H1 (cell line): Measurements from ENCODE around the gene SLC6A12. TPM values are rescaled to one million over a fixed set of nuclear protein-coding genes. Genes with fewer than 3 reads are reported as not detected.
A peak's percentile ranks its signal among the peaks of the same experiment; 100 is the strongest.

ENCODE experiments used
- CTCF ChIA-PET: fragments of 300-600 bp; sonication (Branson Sonifier 250); formaldehyde crosslinking; loops from one replicate; lab custom pipeline; 2021; ENCODE audit not compliant: partially characterized antibody; lab: Charles Lee
- POLR2A ChIA-PET: fragments of 300-600 bp; sonication (Branson Sonifier 250); formaldehyde crosslinking; loops from one replicate; lab custom pipeline; 2021; ENCODE audit warnings: inconsistent platforms; ENCODE audit not compliant: partially characterized antibody; lab: Charles Lee
- DNase-seq, 2 experiments: peaks; one replicate each; pipeline versions ENCODE4 v3.0.0 to v3.0.0-alpha.2; 2010 to 2022; ENCODE audit warnings: low spot score in 2 of 2, low read depth in 1 of 2, mixed read lengths in 1 of 2
- FAIRE-seq: peaks from 2 replicates; lab custom pipeline; 2011; peaks lifted over from hg19 to GRCh38; lab: Jason Lieb, UNC
- H2AFZ ChIP-seq: 2 replicates; pipeline ENCODE4 v1.8.1; 2012; ENCODE audit warnings: low read length, inconsistent platforms
- H2AK5ac ChIP-seq: 2 replicates; pipeline ENCODE4 v1.6.1; 2013; ENCODE audit warnings: low read depth, low read length
- H2BK120ac ChIP-seq: replicated peaks from 2 replicates; pipeline ENCODE3; 2013; ENCODE audit warnings: low read depth, low read length, inconsistent platforms
- H2BK12ac ChIP-seq: 2 replicates; pipeline ENCODE4 v1.6.1; 2013; ENCODE audit warnings: low read depth, low read length
- H2BK15ac ChIP-seq: 2 replicates; pipeline ENCODE4 v1.6.1; 2013; ENCODE audit warnings: low read length
- H2BK20ac ChIP-seq: 2 replicates; pipeline ENCODE4 v1.6.1; 2013; ENCODE audit warnings: low read length
- H2BK5ac ChIP-seq: 2 replicates; pipeline ENCODE4 v1.6.1; 2013; ENCODE audit warnings: low read depth, low read length
- H3K14ac ChIP-seq: 2 replicates; pipeline ENCODE4 v1.6.1; 2013; ENCODE audit warnings: inconsistent platforms; ENCODE audit not compliant: insufficient read length
- H3K18ac ChIP-seq: 2 replicates; pipeline ENCODE4 v1.6.1; 2013; ENCODE audit warnings: low read length; ENCODE audit errors: extremely low read depth
- H3K23ac ChIP-seq: 2 replicates; pipeline ENCODE4 v1.6.1; 2013; ENCODE audit warnings: inconsistent platforms; ENCODE audit not compliant: insufficient read length
- H3K23me2 ChIP-seq: 2 replicates; pipeline ENCODE4 v1.6.1; 2013; ENCODE audit warnings: low read depth, low read length
- H3K27ac ChIP-seq: 2 replicates; pipeline ENCODE4 v1.6.1; 2011; ENCODE audit warnings: low read depth, low read length, inconsistent platforms
- H3K27me3 ChIP-seq, 4 experiments: replicated peaks in 1 of 4; 1 replicate in 1 of 4; 2 replicates in 3 of 4; pipeline versions ENCODE4 v1.6.1 to v1.8.1; 2011 to 2013; ENCODE audit warnings: low read length in 3 of 4, mild to moderate bottlenecking in 3 of 4, inconsistent platforms in 2 of 4, mixed read lengths in 2 of 4, moderate library complexity in 1 of 4; ENCODE audit not compliant: control insufficient read depth in 3 of 4, insufficient read depth in 3 of 4; ENCODE audit errors: extremely low read depth in 1 of 4
- H3K36me3 ChIP-seq, 4 experiments: 2 replicates each; pipeline versions ENCODE4 v1.6.1 to v1.8.1; 2011 to 2013; ENCODE audit warnings: mild to moderate bottlenecking in 4 of 4, low read length in 3 of 4, moderate library complexity in 2 of 4, control low read depth in 1 of 4, inconsistent platforms in 1 of 4; ENCODE audit not compliant: insufficient read depth in 4 of 4, control insufficient read depth in 2 of 4
- H3K4ac ChIP-seq: replicated peaks from 2 replicates; pipeline ENCODE3; 2013; ENCODE audit warnings: low read length, low read depth, mixed read lengths, inconsistent platforms; ENCODE audit not compliant: insufficient read length
- H3K4me1 ChIP-seq, 4 experiments: replicated peaks in 1 of 4; 1 replicate in 1 of 4; 2 replicates in 3 of 4; pipeline versions ENCODE4 v1.6.1 to v1.8.1; 2011 to 2013; ENCODE audit warnings: low read length in 3 of 4, inconsistent platforms in 2 of 4, mixed read lengths in 1 of 4; ENCODE audit not compliant: insufficient read depth in 4 of 4, control insufficient read depth in 3 of 4
- H3K4me2 ChIP-seq, 2 experiments: 2 replicates each; pipeline versions ENCODE4 v1.6.1 to v1.8.1; 2011 to 2013; ENCODE audit warnings: low read depth in 2 of 2, low read length in 2 of 2, control low read depth in 1 of 2, inconsistent platforms in 1 of 2, mild to moderate bottlenecking in 1 of 2; ENCODE audit not compliant: insufficient read depth in 1 of 2
- H3K4me3 ChIP-seq, 4 experiments: fragments of 200-600, 300-600 bp in 1 of 4; sonication (generic), shearing (Covaris generic), sonication (Bioruptor Twin) in 1 of 4; 2 replicates each; pipeline versions ENCODE4 v1.5.1 to v1.8.1; 2011 to 2016; ENCODE audit warnings: low read length in 4 of 4, low read depth in 3 of 4, control low read depth in 2 of 4, inconsistent platforms in 2 of 4, mild to moderate bottlenecking in 2 of 4, mixed read lengths in 1 of 4, moderate library complexity in 1 of 4; ENCODE audit not compliant: insufficient read depth in 2 of 4; ENCODE audit errors: extremely low read depth in 1 of 4
- H3K56ac ChIP-seq: replicated peaks from 2 replicates; pipeline ENCODE3; 2013; ENCODE audit warnings: low read depth, mild to moderate bottlenecking, mixed read lengths, low read length, inconsistent platforms; ENCODE audit not compliant: insufficient read length
- H3K79me1 ChIP-seq: 2 replicates; pipeline ENCODE4 v1.6.1; 2013; ENCODE audit warnings: low read depth, low read length, control low read depth
- H3K79me2 ChIP-seq, 2 experiments: 2 replicates each; pipeline versions ENCODE4 v1.6.1 to v1.8.1; 2012 to 2013; ENCODE audit warnings: low read length in 2 of 2, mild to moderate bottlenecking in 2 of 2, inconsistent platforms in 1 of 2; ENCODE audit not compliant: insufficient read depth in 2 of 2, control insufficient read depth in 1 of 2
- H3K9ac ChIP-seq, 4 experiments: replicated peaks in 1 of 4; 1 replicate in 1 of 4; 2 replicates in 3 of 4; pipeline versions ENCODE4 v1.6.1 to v1.8.1; 2011 to 2013; ENCODE audit warnings: low read depth in 3 of 4, low read length in 3 of 4, control low read depth in 2 of 4, mild to moderate bottlenecking in 2 of 4, moderate library complexity in 2 of 4, inconsistent platforms in 1 of 4; ENCODE audit errors: extremely low read depth in 1 of 4
- H3K9me3 ChIP-seq, 2 experiments: 2 replicates each; pipeline versions ENCODE4 v1.6.1 to v1.8.1; 2012 to 2013; ENCODE audit warnings: mild to moderate bottlenecking in 2 of 2, moderate library complexity in 2 of 2, control low read depth in 1 of 2, inconsistent platforms in 1 of 2, low read depth in 1 of 2, low read length in 1 of 2, mixed read lengths in 1 of 2; ENCODE audit not compliant: insufficient read depth in 2 of 2
- H4K20me1 ChIP-seq, 2 experiments: replicated peaks in 1 of 2; 2 replicates each; pipeline versions ENCODE3 to v1.8.1; 2011 to 2013; ENCODE audit warnings: inconsistent platforms in 2 of 2, low read length in 2 of 2, mild to moderate bottlenecking in 1 of 2; ENCODE audit not compliant: insufficient read depth in 2 of 2, control insufficient read depth in 1 of 2
- H4K5ac ChIP-seq: 2 replicates; pipeline ENCODE4 v1.6.1; 2013; ENCODE audit warnings: low read length, low read depth, mixed read lengths, inconsistent platforms; ENCODE audit not compliant: insufficient read length
- H4K8ac ChIP-seq: 2 replicates; pipeline ENCODE4 v1.8.0; 2013; ENCODE audit warnings: mild to moderate bottlenecking, moderate library complexity, low read length, inconsistent platforms; ENCODE audit not compliant: insufficient read depth; ENCODE audit errors: extremely low read depth
- H4K91ac ChIP-seq: replicated peaks from 2 replicates; pipeline ENCODE3; 2013; ENCODE audit warnings: low read length, mixed read lengths, inconsistent platforms; ENCODE audit not compliant: insufficient read length
- ASH2L ChIP-seq: fragments of 200-600, 300-600 bp; sonication (generic); IDR thresholded peaks from one replicate; pipeline ENCODE4 v1.7.1; 2017; ENCODE audit warnings: low read length
- BACH1 ChIP-seq: IDR thresholded peaks from 2 replicates; pipeline ENCODE4 v1.6.1; 2012; ENCODE audit warnings: low read length, improper control_type of control experiment
- GTF2F1 ChIP-seq: IDR thresholded peaks from 2 replicates; pipeline ENCODE4 v1.6.1; 2012; ENCODE audit warnings: low read depth, low read length, improper control_type of control experiment, borderline replicate concordance
- HDAC6 ChIP-seq: IDR thresholded peaks from one replicate; pipeline ENCODE4 v1.7.1; 2012; ENCODE audit warnings: low read depth, mild to moderate bottlenecking, inconsistent platforms, low read length, moderate library complexity
- MAX ChIP-seq: IDR thresholded peaks from 2 replicates; pipeline ENCODE4 v1.6.1; 2012; ENCODE audit warnings: inconsistent platforms
- POLR2A ChIP-seq, 2 experiments: IDR thresholded peaks; 1 replicate in 1 of 2; 2 replicates in 1 of 2; pipeline ENCODE4 v1.6.1; 2011; ENCODE audit warnings: low read depth in 2 of 2, low read length in 2 of 2, mild to moderate bottlenecking in 2 of 2; ENCODE audit errors: control extremely low read depth in 1 of 2
- RAD21 ChIP-seq, 2 experiments: IDR thresholded peaks in 1 of 2; conservative IDR thresholded peaks in 1 of 2; 2 replicates each; pipeline ENCODE4 v1.6.1; 2011; ENCODE audit warnings: low read depth in 2 of 2, low read length in 2 of 2, improper control_type of control experiment in 1 of 2, inconsistent platforms in 1 of 2, mild to moderate bottlenecking in 1 of 2, moderate library complexity in 1 of 2
- RFX5 ChIP-seq: IDR thresholded peaks from 2 replicates; pipeline ENCODE4 v1.6.1; 2011; ENCODE audit warnings: low read depth, low read length, improper control_type of control experiment, borderline replicate concordance
- RNF2 ChIP-seq: fragments of 200-900, 300-1000 bp; sonication (generic); IDR thresholded peaks from 2 replicates; pipeline ENCODE4 v1.7.1; 2016; ENCODE audit warnings: borderline replicate concordance, low read depth, mild to moderate bottlenecking, antibody characterized with exemption, low read length; ENCODE audit not compliant: poor library complexity, severe bottlenecking; ENCODE audit errors: missing control alignments
- SIN3A ChIP-seq, 2 experiments: IDR thresholded peaks in 1 of 2; conservative IDR thresholded peaks in 1 of 2; 2 replicates each; pipeline ENCODE4 v1.6.1; 2011 to 2012; ENCODE audit warnings: low read length in 2 of 2, improper control_type of control experiment in 1 of 2, low read depth in 1 of 2, mild to moderate bottlenecking in 1 of 2
- WGBS, 2 experiments: shearing (Covaris generic) in 1 of 2; methylation state at CpG; one replicate each; pipeline versions ENCODE4 v1.1.6 to v1.1.7; 2013 to 2015; ENCODE audit warnings: low lambda C conversion rate in 2 of 2, mixed read lengths in 2 of 2, inconsistent platforms in 1 of 2, low coverage in 1 of 2, missing lambda C conversion rate in 1 of 2; ENCODE audit not compliant: insufficient replicate concordance in 2 of 2, insufficient coverage in 1 of 2, insufficient read length in 1 of 2; ENCODE audit errors: extremely low coverage in 1 of 2, missing lambda C conversion rate in 1 of 2; 5-methylcytosine and 5-hydroxymethylcytosine counted together
- polyA plus RNA-seq, 7 experiments: library from polyadenylated mRNA; depleted of rRNA in 3 of 7; stranded (reverse) in 5 of 7; unstranded in 2 of 7; fragments of >200 nt in 5 of 7; fragments of 200-250 nt in 2 of 7; gene quantifications; 1 replicate in 5 of 7; 2 replicates in 1 of 7; 4 replicates in 1 of 7; pipeline versions ENCODE4 v1.2.1 to v1.2.3, GENCODE V29; 2011 to 2013; ENCODE audit warnings: missing spikeins in 2 of 7, mixed read lengths in 2 of 7
- total RNA-seq: library from RNA; stranded (reverse); fragmentation: NEBNext Ultra II Directional; extraction: Animal tissue kit (Norgen Biotek cat#: 25700); gene quantifications from 2 replicates; pipeline ENCODE4 v1.2.1, GENCODE V29; 2021

The SLC6A12 gene
- total and polyA plus RNA-seq, 2 of the 8 experiments (the other 6 are each of a cell fraction or from before 2014, with no cell fraction given), result 0.70 to 1.1 TPM

- no peak overlapping the region for H4K91ac ChIP-seq
- H2BK5ac ChIP-seq, result no peak overlapping the region
- H3K9ac ChIP-seq, result no peak overlapping the region
- no peaks in the 10 kb centered on the region for H3K9me3 ChIP-seq
- no peaks in the 10 kb centered on the region for H3K27me3 ChIP-seq
- no peak overlapping the region for H3K27ac ChIP-seq
- 15% methylated on average over 11 of the region's 11 CpGs; no CpG with 5 or more reads in 1 of the 2 experiments for WGBS, 2 experiments
- H4K20me1 ChIP-seq, result no peaks in the 10 kb centered on the region
- DNase-seq (peak; percentile 70 to 89), FAIRE-seq (peak; percentile 7)
- no peaks in the 10 kb centered on the region for H3K79me2 ChIP-seq
- no peak overlapping the region for H3K4ac ChIP-seq
- H3K4me2 ChIP-seq, result peak overlapping the region in 1 of 2 experiments; percentile 53; a peak in 2 of 4 replicates
- H2BK15ac ChIP-seq, result peak overlapping the region; percentile 76; the same call in 1 of the 2 replicates
- no peaks in the 10 kb centered on the region for H3K36me3 ChIP-seq
- H3K23me2 ChIP-seq, result no peaks in the 10 kb centered on the region
- no peak overlapping the region for H4K8ac ChIP-seq
- H3K4me3 ChIP-seq, result peak overlapping the region in 1 of 4 experiments; percentile 29; a peak in 1 of 8 replicates
- H3K79me1 ChIP-seq, result no peaks in the 10 kb centered on the region
- H4K5ac ChIP-seq, result no peak overlapping the region
- H3K56ac ChIP-seq, result no peak overlapping the region
- ChIA-PET POLR2A (interaction anchor here (1.0 to 1.9 kb wide), 5 partner anchors 9 to 36 kb away, joined by 3 to 9 read pairs (median 6); no protein-coding TSS in a partner anchor), CTCF (interaction anchor here (0.7 to 8.0 kb wide), 35 partner anchors 8 to 466 kb away, joined by 3 to 51 read pairs (median 5); partner anchors contain the start of gene SLC6A12)
- H2BK12ac ChIP-seq, result peak overlapping the region; percentile 29; the same call in 1 of the 2 replicates
- H2BK120ac ChIP-seq, result no peak overlapping the region
- no peak overlapping the region for H2AFZ ChIP-seq
- no peak overlapping the region for H3K23ac ChIP-seq
- H3K18ac ChIP-seq, result peak overlapping the region; percentile 34; the same call in 1 of the 2 replicates
- H3K4me1 ChIP-seq, result peaks cover 0 to 11% (median 2%) of the 10 kb centered on the region in 4 experiments; a peak in 5 of 7 replicates
- no peak overlapping the region for H2AK5ac ChIP-seq
- no peak overlapping the region for H3K14ac ChIP-seq
- H2BK20ac ChIP-seq, result no peak overlapping the region
- no peak for TF ChIP-seq HDAC6
- no peak for TF ChIP-seq RNF2
- TF ChIP-seq ASH2L, result peak; percentile 33
- TF ChIP-seq POLR2A (IDR thresholded peaks at IDR 0.05; ENCODE audit: control extremely low read depth in 1 of 2, low read depth in 2 of 2, low read length in 2 of 2), result no peak
- TF ChIP-seq GTF2F1, result no peak
- TF ChIP-seq MAX, result 0 out of 2 replicates have a peak, but pooled peaks have one; percentile 42
- peak in 1 of 2 experiments; percentile 65; a peak in 1 of 4 replicates for TF ChIP-seq SIN3A (conservative IDR thresholded peaks at IDR 0.05 in 1 of 2, IDR thresholded peaks at IDR 0.05 in 1 of 2; ENCODE audit: low read depth in 1 of 2, low read length in 2 of 2)
- no peak for TF ChIP-seq BACH1
- TF ChIP-seq RAD21 (IDR thresholded peaks at IDR 0.05 in 1 of 2, conservative IDR thresholded peaks at IDR 0.05 in 1 of 2; ENCODE audit: low read depth in 2 of 2, low read length in 2 of 2), result peak; percentile 82 to 88
- TF ChIP-seq RFX5, result no peak
These were observed 60.7 kb downstream of the SLC6A12 start for GRCh38 chr12:153080-153746.
